ENCODE data around the gene HOXB5. TPM values are rescaled to one million over a fixed set of nuclear protein-coding genes. Genes with fewer than 3 reads are reported as not detected.

The HOXB5 gene
- total RNA-seq, 1 donor from 2014 or later: not detected

DNA sequence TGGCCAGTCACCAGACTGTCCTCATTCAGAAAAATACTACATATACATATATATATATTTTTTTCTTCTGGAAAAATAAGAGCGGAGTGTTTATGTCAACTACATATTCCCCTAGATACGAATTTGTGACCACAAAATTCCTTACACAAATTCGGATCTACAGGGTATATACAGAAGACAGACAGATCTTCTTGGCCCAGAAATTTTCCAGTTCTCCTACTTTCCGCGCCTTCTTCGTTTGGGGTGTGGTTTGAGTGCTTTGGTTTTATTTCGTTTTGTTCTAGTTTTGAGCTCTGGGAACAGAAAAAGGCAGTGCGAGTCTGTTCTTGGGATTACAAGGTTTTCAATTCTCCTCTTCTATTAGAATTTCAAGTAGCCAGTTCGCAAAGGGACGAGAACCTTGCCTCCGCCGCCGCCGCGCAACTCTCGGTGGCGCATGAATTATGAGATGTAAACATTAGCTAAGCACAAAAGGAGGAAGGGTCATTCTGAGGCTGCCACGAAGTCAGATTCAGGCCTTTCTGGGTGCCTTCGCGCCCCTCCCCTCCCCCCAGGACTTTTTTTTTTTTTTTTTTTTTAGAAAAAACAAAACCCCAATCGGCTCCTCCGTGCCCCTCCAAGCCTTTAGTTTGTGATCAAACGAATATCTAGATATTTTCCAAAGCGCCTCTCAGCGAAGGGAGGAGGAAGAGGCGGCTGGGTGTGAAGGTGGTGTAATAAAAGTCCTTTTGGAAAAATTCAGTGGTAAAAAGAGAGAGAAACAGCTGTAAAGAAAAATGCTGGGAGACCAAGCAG, 13.6 kb downstream of the HOXB5 start:
- FAIRE-seq (no peak), DNase-seq (ENCODE audit: low read depth) (peak; percentile 44)
- TF ChIP-seq EZH2 (IDR thresholded peaks at IDR 0.05; ENCODE audit: insufficient read depth, low read length): no peak
- TF ChIP-seq, protein P1, sequence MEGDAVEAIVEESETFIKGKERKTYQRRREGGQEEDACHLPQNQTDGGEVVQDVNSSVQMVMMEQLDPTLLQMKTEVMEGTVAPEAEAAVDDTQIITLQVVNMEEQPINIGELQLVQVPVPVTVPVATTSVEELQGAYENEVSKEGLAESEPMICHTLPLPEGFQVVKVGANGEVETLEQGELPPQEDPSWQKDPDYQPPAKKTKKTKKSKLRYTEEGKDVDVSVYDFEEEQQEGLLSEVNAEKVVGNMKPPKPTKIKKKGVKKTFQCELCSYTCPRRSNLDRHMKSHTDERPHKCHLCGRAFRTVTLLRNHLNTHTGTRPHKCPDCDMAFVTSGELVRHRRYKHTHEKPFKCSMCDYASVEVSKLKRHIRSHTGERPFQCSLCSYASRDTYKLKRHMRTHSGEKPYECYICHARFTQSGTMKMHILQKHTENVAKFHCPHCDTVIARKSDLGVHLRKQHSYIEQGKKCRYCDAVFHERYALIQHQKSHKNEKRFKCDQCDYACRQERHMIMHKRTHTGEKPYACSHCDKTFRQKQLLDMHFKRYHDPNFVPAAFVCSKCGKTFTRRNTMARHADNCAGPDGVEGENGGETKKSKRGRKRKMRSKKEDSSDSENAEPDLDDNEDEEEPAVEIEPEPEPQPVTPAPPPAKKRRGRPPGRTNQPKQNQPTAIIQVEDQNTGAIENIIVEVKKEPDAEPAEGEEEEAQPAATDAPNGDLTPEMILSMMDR (IDR thresholded peaks at IDR 0.05; ENCODE audit: insufficient read depth, low read depth, low read length): no peak
- Histone ChIP-seq H2AFZ (ENCODE audit: low read depth, low read length) (no peak overlapping the region), H3K36me3 (ENCODE audit: insufficient read depth, low read length) (no peaks in the 10 kb centered on the region), H3K4me2 (ENCODE audit: low read length) (peak overlapping the region; percentile 84), H3K9me3 (ENCODE audit: insufficient read depth, low read depth, low read length) (no peaks in the 10 kb centered on the region), H3K27ac (ENCODE audit: low read depth, low read length) (peak overlapping the region; percentile 69), H3K4me3 (ENCODE audit: insufficient read depth, low read depth, low read length) (peak overlapping the region; percentile 54), H3K27me3 (ENCODE audit: insufficient read depth, low read length) (peaks cover 80% of the 10 kb centered on the region), H3K79me2 (ENCODE audit: insufficient read depth, low read length) (peaks cover 64% of the 10 kb centered on the region), H3K9ac (ENCODE audit: low read length) (peak overlapping the region; percentile 82), H3K4me1 (ENCODE audit: insufficient read depth, low read length) (peaks cover 8% of the 10 kb centered on the region), H4K20me1 (ENCODE audit: insufficient read depth, low read length) (peaks cover 4% of the 10 kb centered on the region)
- Mint-ChIP-seq H3K4me1 (ENCODE audit: low read depth, unreplicated experiment) (no peaks in the 10 kb centered on the region), H3K36me3 (ENCODE audit: low read depth, unreplicated experiment) (peaks cover 3% of the 10 kb centered on the region), H3K27me3 (ENCODE audit: low read depth, unreplicated experiment) (peaks cover 89% of the 10 kb centered on the region), H3K4me3 (ENCODE audit: unreplicated experiment) (no peak overlapping the region), H3K27ac (ENCODE audit: unreplicated experiment) (peak overlapping the region; percentile 36), H3K9me3 (ENCODE audit: unreplicated experiment) (peaks cover 38% of the 10 kb centered on the region)

DNA sequence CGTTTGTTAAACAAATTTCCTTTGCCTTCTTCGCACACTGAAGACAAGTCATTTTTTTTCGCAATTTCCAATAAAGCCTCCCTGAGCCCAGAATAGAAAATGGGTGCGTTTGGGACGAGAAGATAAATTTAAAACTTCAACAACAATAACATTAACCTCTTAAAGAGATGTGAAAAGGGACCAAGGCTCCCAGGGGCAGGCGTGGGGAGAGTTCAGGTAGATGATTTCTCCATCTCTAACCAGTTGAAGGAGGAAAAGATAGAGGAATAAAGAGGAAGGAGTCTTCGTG, 14.2 kb downstream of the HOXB5 start:
- Histone ChIP-seq H3K36me3 (ENCODE audit: insufficient read depth, low read length) (no peaks in the 10 kb centered on the region), H3K4me3 (ENCODE audit: insufficient read depth, low read depth, low read length) (peak overlapping the region; percentile 43), H2AFZ (ENCODE audit: low read depth, low read length) (no peak overlapping the region), H3K4me2 (ENCODE audit: low read length) (peak overlapping the region; percentile 84), H3K27ac (ENCODE audit: low read depth, low read length) (peak overlapping the region; percentile 64), H3K27me3 (ENCODE audit: insufficient read depth, low read length) (peaks cover 84% of the 10 kb centered on the region), H3K9ac (ENCODE audit: low read length) (peak overlapping the region; percentile 82), H4K20me1 (ENCODE audit: insufficient read depth, low read length) (peaks cover 4% of the 10 kb centered on the region), H3K4me1 (ENCODE audit: insufficient read depth, low read length) (peaks cover 12% of the 10 kb centered on the region), H3K79me2 (ENCODE audit: insufficient read depth, low read length) (peaks cover 68% of the 10 kb centered on the region), H3K9me3 (ENCODE audit: insufficient read depth, low read depth, low read length) (no peaks in the 10 kb centered on the region)
- Mint-ChIP-seq H3K36me3 (ENCODE audit: low read depth, unreplicated experiment) (peaks cover 3% of the 10 kb centered on the region), H3K4me1 (ENCODE audit: low read depth, unreplicated experiment) (no peaks in the 10 kb centered on the region), H3K27me3 (ENCODE audit: low read depth, unreplicated experiment) (peaks cover 84% of the 10 kb centered on the region), H3K4me3 (ENCODE audit: unreplicated experiment) (no peak overlapping the region), H3K27ac (ENCODE audit: unreplicated experiment) (no peak overlapping the region), H3K9me3 (ENCODE audit: unreplicated experiment) (peaks cover 36% of the 10 kb centered on the region)
- FAIRE-seq: no peak
- DNase-seq (ENCODE audit: low read depth): no peak
- TF ChIP-seq, protein P1 (IDR thresholded peaks at IDR 0.05; ENCODE audit: insufficient read depth, low read depth, low read length): no peak
- no peak for TF ChIP-seq EZH2 (IDR thresholded peaks at IDR 0.05; ENCODE audit: insufficient read depth, low read length)
